Body of pancreas (tissue), 4 donors: ENCODE results near the gene ZG16B. TPM values are rescaled to one million over a fixed set of nuclear protein-coding genes. Genes with fewer than 3 reads are reported as not detected.

Experiments
- ATAC-seq: fragments of 150-250 bp; one replicate; pipeline ENCODE4 v1.9.1; 2016
- DNase-seq, 4 donors: peaks; one replicate each; pipeline ENCODE4 v3.0.0-alpha.2; 2019
- H3K27ac ChIP-seq, 4 donors: fragments of 200-600 bp; sonication (generic); 1 replicate in 3 of 4; 2 replicates in 1 of 4; pipeline versions ENCODE4 v1.5.1 to v1.6.1; 2016 to 2019; ENCODE audit warnings: mild to moderate bottlenecking in 1 of 4, mixed read lengths in 1 of 4, moderate library complexity in 1 of 4
- H3K27me3 ChIP-seq, 2 donors: fragments of 200-600 bp; sonication (generic); one replicate each; pipeline ENCODE4 v1.6.0; 2016; ENCODE audit warnings: mild to moderate bottlenecking in 1 of 2
- H3K36me3 ChIP-seq, 2 donors: fragments of 200-600 bp; sonication (generic); replicated peaks in 1 of 2; 2 replicates each; pipeline ENCODE4 v1.5.1; 2016; ENCODE audit warnings: low read depth in 2 of 2; ENCODE audit not compliant: insufficient read depth in 1 of 2
- H3K4me1 ChIP-seq: fragments of 200-600 bp; sonication (generic); one replicate; pipeline ENCODE4 v1.6.0; 2016
- H3K4me3 ChIP-seq, 2 donors: fragments of 200-600 bp; sonication (generic); 1 replicate in 1 of 2; 2 replicates in 1 of 2; pipeline ENCODE4 v1.5.1; 2016 to 2019
- H3K9me3 ChIP-seq, 3 donors: fragments of 200-600 bp; sonication (generic); 1 replicate in 2 of 3; 2 replicates in 1 of 3; pipeline ENCODE4 v1.5.1; 2016
- POLR2A ChIP-seq, 3 donors: fragments of 450-650 bp; IDR thresholded peaks; one replicate each; pipeline ENCODE4 v1.6.1; 2016; ENCODE audit warnings: antibody characterized with exemption in 3 of 3, mild to moderate bottlenecking in 2 of 3
- WGBS, 2 donors: methylation state at CpG; one replicate each; pipeline ENCODE4 v1.1.5; 2017; 5-methylcytosine and 5-hydroxymethylcytosine counted together
- intact Hi-C: fragments of 100-400 bp; cut with DNase I; formaldehyde crosslinking; loops from one replicate; pipeline ENCODE4 v1.15.1; 2023
- total RNA-seq, 2 donors: library from RNA; depleted of rRNA; stranded (reverse); fragments of >200 nt; gene quantifications; one replicate each; pipeline ENCODE4 v1.1.0, GENCODE V29; 2016
- TF ChIP-seq, protein P1 (sequence below), 7 experiments: fragments of 450-650 bp in 4 of 7; fragments of 200-600 bp in 3 of 7; sonication (generic) in 3 of 7; IDR thresholded peaks; one replicate each; pipeline ENCODE4 v1.5.1; 2016 to 2019; ENCODE audit warnings: antibody characterized with exemption in 7 of 7

Gene ZG16B
- total RNA-seq, 2 donors from 2014 or later: not detected

DNA sequence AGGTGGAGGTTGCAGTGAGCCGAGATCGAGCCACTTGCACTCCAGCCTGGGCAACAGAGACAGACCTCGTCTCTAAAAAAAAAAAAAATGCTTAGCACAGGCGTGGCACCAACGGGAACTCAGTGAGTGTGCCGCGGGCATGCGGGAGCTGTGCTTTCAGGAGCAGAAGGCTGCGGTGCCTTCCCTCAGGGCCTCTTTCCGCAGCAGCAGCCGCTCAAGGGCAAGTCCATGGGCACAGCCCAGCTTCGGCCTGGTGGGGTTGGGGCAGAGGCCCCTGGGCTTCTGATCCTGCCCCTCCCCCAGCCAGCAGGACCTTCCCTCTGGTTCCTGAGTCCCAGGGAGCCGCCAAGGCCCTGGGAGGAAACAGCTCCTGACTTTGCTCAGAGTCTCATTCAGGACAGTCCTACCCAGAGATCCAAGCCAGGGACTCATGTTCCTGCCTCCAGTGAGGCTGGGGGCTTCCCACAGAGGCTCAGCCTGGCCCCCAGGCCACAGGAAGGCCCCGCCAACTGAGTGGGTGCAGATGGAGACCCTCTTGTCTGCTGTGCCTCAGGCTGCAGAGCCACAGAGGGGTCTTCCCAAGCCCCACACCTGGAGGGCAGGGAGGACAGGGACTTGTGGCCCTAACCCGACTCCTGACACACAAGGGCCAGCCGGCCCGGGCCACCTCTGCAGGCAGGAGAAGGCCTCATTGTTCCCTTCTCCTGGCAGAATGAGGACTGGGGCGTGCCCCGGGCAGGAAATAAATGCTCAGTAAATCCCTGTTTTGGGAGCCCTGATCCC, 3.3 kb upstream of the ZG16B start:
- no peak overlapping the region for H3K27ac ChIP-seq
- H3K9me3 ChIP-seq: no peaks in the 10 kb centered on the region
- no peaks in the 10 kb centered on the region for H3K4me1 ChIP-seq
- H3K27me3 ChIP-seq: no peaks in the 10 kb centered on the region
- DNase-seq (no peak), ATAC-seq (no peak)
- intact Hi-C loops: no loop called here
- WGBS, 2 donors: 58 to 63% methylated on average over 12 to 19 of the region's 19 CpGs
- TF ChIP-seq POLR2A (IDR thresholded peaks at IDR 0.05): no peak
- TF ChIP-seq, protein P1, sequence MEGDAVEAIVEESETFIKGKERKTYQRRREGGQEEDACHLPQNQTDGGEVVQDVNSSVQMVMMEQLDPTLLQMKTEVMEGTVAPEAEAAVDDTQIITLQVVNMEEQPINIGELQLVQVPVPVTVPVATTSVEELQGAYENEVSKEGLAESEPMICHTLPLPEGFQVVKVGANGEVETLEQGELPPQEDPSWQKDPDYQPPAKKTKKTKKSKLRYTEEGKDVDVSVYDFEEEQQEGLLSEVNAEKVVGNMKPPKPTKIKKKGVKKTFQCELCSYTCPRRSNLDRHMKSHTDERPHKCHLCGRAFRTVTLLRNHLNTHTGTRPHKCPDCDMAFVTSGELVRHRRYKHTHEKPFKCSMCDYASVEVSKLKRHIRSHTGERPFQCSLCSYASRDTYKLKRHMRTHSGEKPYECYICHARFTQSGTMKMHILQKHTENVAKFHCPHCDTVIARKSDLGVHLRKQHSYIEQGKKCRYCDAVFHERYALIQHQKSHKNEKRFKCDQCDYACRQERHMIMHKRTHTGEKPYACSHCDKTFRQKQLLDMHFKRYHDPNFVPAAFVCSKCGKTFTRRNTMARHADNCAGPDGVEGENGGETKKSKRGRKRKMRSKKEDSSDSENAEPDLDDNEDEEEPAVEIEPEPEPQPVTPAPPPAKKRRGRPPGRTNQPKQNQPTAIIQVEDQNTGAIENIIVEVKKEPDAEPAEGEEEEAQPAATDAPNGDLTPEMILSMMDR (IDR thresholded peaks at IDR 0.05): no peak
- no peak overlapping the region for H3K4me3 ChIP-seq
- no peaks in the 10 kb centered on the region for H3K36me3 ChIP-seq

DNA sequence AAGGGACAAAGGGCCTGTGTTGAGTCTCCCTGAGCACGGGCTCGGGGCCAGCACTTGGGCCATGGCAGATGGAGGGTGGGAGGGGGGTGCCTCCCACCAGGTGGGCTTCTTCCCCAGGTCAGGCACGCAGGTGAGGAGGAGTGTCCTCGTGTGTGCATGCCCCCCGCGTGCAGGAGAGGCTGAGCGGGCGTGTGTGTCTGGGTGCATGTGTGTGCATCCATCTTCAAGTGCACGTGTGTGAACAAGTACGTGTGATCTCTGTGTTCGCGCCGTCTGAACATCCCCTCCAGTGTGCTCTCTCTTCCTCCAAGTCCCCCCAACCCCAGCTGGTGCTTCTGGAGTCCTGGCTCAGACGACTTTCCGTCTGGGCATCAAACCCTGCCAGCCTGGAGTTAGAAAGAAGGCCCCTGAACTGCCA, 2.7 kb upstream of the ZG16B start:
- H3K4me1 ChIP-seq: no peaks in the 10 kb centered on the region
- no peaks in the 10 kb centered on the region for H3K9me3 ChIP-seq

DNA sequence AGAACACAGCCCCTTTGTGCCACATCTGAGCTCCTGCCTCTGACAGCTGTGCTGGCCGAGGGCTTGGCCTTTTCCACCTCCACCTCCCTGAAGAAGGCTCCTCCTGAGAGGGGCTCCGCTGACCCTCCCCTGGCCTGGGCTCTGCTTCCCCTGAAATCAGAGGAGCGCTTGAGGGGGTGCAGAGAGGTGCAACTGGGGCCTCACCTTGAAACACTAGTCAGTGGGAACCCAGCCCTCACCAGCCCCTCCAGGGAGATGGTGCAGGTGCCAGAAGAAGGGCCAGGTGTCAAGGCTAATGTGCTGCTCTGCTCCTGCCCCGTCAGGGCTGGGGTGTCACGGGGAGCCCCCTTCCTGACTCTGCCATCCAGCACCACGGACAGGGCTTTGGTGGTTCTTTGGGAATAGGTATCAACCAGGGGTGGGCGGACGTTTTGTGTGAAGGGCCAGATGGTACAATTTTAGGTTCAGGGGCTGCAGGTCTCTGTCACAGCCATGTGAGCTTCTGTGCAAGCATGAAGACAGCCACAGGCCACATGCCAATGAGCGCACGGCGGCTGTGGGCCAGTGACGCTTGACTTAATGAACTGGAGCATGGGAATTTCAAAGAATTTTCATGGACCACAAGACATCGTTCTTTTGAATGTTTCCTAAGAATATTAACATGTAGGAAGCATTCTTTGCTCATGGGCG, 2.1 kb upstream of the ZG16B start:
- ATAC-seq (no peak), DNase-seq (no peak)
- TF ChIP-seq POLR2A (IDR thresholded peaks at IDR 0.05): no peak
- TF ChIP-seq, protein P1 (IDR thresholded peaks at IDR 0.05): no peak
- H3K27me3 ChIP-seq: no peaks in the 10 kb centered on the region
- 67 to 86% methylated on average over 12 to 13 of the region's 14 CpGs for WGBS, 2 donors
- no peak overlapping the region for H3K4me3 ChIP-seq
- no peaks in the 10 kb centered on the region for H3K36me3 ChIP-seq
- H3K27ac ChIP-seq: no peak overlapping the region
- intact Hi-C loops: no loop called here
- no peaks in the 10 kb centered on the region for H3K9me3 ChIP-seq
- no peaks in the 10 kb centered on the region for H3K4me1 ChIP-seq

More for the DNA sequence above, 2.7 kb upstream of the ZG16B start:
- no peak for TF ChIP-seq POLR2A (IDR thresholded peaks at IDR 0.05)
- TF ChIP-seq, protein P1 (IDR thresholded peaks at IDR 0.05): no peak
- DNase-seq (no peak), ATAC-seq (no peak)
- H3K4me3 ChIP-seq: no peak overlapping the region
- H3K27me3 ChIP-seq: no peaks in the 10 kb centered on the region
- H3K27ac ChIP-seq: no peak overlapping the region
- 66 to 68% methylated on average over 15 of the region's 15 CpGs for WGBS, 2 donors
- no peaks in the 10 kb centered on the region for H3K36me3 ChIP-seq
- intact Hi-C loops: no loop called here

DNA sequence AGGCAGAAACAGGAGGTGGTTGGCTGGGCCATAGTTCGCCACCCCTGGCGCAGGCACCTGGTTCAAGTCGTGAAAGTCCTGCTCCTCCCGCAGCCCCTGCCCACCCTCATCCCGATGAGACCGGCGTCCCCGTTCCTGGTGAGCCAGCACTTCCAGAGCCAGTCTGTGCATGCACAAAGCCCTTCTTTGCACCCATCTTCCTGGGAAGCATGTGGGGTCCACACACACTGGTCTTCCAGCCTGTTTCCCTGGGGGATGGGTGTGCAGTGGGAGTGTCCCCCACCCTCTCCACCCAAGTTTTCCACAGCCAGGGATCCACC, 1.6 kb upstream of the ZG16B start:
- intact Hi-C loops: no loop called here
- ATAC-seq (no peak), DNase-seq (no peak)
- Histone ChIP-seq H3K36me3 (no peaks in the 10 kb centered on the region), H3K27ac (no peak overlapping the region), H3K27me3 (no peaks in the 10 kb centered on the region), H3K4me3 (no peak overlapping the region), H3K4me1 (no peaks in the 10 kb centered on the region), H3K9me3 (no peaks in the 10 kb centered on the region)
- TF ChIP-seq, protein P1 (IDR thresholded peaks at IDR 0.05): no peak
- no peak for TF ChIP-seq POLR2A (IDR thresholded peaks at IDR 0.05)
- 84 to 88% methylated on average over 5 to 8 of the region's 8 CpGs for WGBS, 2 donors
